ENCODE measurements around the gene ADAM8.

DNA sequence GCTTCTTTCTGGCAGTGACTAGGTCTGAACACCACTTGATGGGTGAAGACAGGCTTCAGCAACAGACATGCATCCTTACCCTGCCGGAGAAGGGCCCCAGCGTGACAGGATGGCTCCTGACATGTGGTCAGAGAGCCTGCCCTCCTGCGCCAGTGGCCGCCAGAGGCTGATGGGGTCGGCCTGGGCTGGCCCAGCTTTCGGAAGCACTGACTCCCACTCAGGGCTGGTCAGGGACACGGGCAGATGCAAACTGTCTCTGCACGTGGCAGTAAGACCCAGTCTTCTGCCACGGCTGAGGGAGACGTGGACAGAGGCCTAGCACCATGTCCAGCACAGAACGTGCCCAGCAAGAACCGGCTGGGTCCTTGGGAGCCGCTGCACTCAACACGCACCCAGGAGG is 21.8 kb upstream of the ADAM8 start:
- TF ChIP-seq, protein P1, sequence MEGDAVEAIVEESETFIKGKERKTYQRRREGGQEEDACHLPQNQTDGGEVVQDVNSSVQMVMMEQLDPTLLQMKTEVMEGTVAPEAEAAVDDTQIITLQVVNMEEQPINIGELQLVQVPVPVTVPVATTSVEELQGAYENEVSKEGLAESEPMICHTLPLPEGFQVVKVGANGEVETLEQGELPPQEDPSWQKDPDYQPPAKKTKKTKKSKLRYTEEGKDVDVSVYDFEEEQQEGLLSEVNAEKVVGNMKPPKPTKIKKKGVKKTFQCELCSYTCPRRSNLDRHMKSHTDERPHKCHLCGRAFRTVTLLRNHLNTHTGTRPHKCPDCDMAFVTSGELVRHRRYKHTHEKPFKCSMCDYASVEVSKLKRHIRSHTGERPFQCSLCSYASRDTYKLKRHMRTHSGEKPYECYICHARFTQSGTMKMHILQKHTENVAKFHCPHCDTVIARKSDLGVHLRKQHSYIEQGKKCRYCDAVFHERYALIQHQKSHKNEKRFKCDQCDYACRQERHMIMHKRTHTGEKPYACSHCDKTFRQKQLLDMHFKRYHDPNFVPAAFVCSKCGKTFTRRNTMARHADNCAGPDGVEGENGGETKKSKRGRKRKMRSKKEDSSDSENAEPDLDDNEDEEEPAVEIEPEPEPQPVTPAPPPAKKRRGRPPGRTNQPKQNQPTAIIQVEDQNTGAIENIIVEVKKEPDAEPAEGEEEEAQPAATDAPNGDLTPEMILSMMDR (IDR thresholded peaks at IDR 0.05), result no peak
- TF ChIP-seq, protein P2, sequence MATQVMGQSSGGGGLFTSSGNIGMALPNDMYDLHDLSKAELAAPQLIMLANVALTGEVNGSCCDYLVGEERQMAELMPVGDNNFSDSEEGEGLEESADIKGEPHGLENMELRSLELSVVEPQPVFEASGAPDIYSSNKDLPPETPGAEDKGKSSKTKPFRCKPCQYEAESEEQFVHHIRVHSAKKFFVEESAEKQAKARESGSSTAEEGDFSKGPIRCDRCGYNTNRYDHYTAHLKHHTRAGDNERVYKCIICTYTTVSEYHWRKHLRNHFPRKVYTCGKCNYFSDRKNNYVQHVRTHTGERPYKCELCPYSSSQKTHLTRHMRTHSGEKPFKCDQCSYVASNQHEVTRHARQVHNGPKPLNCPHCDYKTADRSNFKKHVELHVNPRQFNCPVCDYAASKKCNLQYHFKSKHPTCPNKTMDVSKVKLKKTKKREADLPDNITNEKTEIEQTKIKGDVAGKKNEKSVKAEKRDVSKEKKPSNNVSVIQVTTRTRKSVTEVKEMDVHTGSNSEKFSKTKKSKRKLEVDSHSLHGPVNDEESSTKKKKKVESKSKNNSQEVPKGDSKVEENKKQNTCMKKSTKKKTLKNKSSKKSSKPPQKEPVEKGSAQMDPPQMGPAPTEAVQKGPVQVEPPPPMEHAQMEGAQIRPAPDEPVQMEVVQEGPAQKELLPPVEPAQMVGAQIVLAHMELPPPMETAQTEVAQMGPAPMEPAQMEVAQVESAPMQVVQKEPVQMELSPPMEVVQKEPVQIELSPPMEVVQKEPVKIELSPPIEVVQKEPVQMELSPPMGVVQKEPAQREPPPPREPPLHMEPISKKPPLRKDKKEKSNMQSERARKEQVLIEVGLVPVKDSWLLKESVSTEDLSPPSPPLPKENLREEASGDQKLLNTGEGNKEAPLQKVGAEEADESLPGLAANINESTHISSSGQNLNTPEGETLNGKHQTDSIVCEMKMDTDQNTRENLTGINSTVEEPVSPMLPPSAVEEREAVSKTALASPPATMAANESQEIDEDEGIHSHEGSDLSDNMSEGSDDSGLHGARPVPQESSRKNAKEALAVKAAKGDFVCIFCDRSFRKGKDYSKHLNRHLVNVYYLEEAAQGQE (IDR thresholded peaks at IDR 0.05; ENCODE audit: low read depth, low read length), result no peak
- TF ChIP-seq FOXJ3 (CRISPR knock-in tag; IDR thresholded peaks at IDR 0.05) (no peak), POLR2AphosphoS5 (IDR thresholded peaks at IDR 0.05; ENCODE audit: low read depth, low read length) (no peak), YY1 (IDR thresholded peaks at IDR 0.05; ENCODE audit: low read depth) (no peak), MXI1 (IDR thresholded peaks at IDR 0.05; ENCODE audit: low read depth, low read length) (no peak), SIN3A (IDR thresholded peaks at IDR 0.05; ENCODE audit: borderline replicate concordance, low read depth, low read length) (no peak), NFIC (IDR thresholded peaks at IDR 0.05; ENCODE audit: borderline replicate concordance) (no peak), GATA2 (CRISPR knock-in tag; IDR thresholded peaks at IDR 0.05) (no peak)
- TF ChIP-seq, protein P3, sequence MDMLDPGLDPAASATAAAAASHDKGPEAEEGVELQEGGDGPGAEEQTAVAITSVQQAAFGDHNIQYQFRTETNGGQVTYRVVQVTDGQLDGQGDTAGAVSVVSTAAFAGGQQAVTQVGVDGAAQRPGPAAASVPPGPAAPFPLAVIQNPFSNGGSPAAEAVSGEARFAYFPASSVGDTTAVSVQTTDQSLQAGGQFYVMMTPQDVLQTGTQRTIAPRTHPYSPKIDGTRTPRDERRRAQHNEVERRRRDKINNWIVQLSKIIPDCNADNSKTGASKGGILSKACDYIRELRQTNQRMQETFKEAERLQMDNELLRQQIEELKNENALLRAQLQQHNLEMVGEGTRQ (IDR thresholded peaks at IDR 0.05; ENCODE audit: borderline replicate concordance, low read depth, low read length), result no peak
